Type B pancreatic cell (in vitro differentiated cells): ENCODE measurements around the gene TMEM169. TPM values are rescaled to one million over a fixed set of nuclear protein-coding genes. Genes with fewer than 3 reads are reported as not detected.
A peak's percentile ranks its signal among the peaks of the same experiment; 100 is the strongest.

Experiments used
- DNase-seq: peaks from one replicate; pipeline ENCODE4 v3.0.0; 2021; ENCODE audit warnings: mixed read lengths; ENCODE audit not compliant: unreplicated experiment; ENCODE audit errors: extremely low spot score
- H3K27ac Mint-ChIP-seq: 2 replicates; pipeline ENCODE4 v1.8.0; 2021; ENCODE audit warnings: mild to moderate bottlenecking, mixed read lengths
- H3K27me3 Mint-ChIP-seq: 2 replicates; pipeline ENCODE4 v1.8.0; 2021; ENCODE audit warnings: mixed read lengths
- H3K36me3 Mint-ChIP-seq: 2 replicates; pipeline ENCODE4 v1.8.0; 2021; ENCODE audit warnings: mixed read lengths
- H3K4me1 Mint-ChIP-seq: one replicate; pipeline ENCODE4 v1.8.0; 2021; ENCODE audit warnings: mixed read lengths; ENCODE audit not compliant: unreplicated experiment
- H3K4me3 Mint-ChIP-seq: 2 replicates; pipeline ENCODE4 v1.8.0; 2021; ENCODE audit warnings: mild to moderate bottlenecking, mixed read lengths
- H3K9me3 Mint-ChIP-seq: 2 replicates; pipeline ENCODE4 v1.8.0; 2021; ENCODE audit warnings: mixed read lengths
- total RNA-seq: library from RNA; stranded (reverse); gene quantifications from 2 replicates; pipeline ENCODE4 v1.2.1, GENCODE V29; 2021; ENCODE audit warnings: low replicate concordance
- TF ChIP-seq, protein P1 (sequence below): fragments of 200-600 bp; sonication (generic); conservative IDR thresholded peaks from 2 replicates; pipeline ENCODE4 v1.5.0; 2021; ENCODE audit warnings: antibody characterized with exemption, mild to moderate bottlenecking

Gene TMEM169
- total RNA-seq, 1 donor from 2014 or later, result 5.1 TPM

DNA sequence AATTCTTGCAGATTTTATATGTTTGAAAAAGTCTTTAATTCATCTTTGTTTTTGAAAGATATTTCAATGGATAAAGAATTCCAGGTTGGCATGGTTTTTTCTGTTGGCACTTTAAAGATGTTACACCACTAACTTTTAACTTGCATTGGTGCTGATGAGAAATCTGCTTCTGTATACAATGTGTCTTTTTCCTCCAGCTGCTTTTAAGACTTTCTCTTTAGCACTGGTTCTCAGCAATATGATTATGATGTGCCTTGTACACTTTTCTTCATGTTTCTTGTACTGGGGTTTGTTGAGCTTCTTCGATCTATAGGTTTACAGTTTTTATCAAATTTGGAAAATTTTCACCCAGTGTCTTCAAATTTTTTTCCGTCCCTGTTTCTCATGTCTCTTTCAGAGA is 29.3 kb upstream of the TMEM169 start:
- TF ChIP-seq, protein P1, sequence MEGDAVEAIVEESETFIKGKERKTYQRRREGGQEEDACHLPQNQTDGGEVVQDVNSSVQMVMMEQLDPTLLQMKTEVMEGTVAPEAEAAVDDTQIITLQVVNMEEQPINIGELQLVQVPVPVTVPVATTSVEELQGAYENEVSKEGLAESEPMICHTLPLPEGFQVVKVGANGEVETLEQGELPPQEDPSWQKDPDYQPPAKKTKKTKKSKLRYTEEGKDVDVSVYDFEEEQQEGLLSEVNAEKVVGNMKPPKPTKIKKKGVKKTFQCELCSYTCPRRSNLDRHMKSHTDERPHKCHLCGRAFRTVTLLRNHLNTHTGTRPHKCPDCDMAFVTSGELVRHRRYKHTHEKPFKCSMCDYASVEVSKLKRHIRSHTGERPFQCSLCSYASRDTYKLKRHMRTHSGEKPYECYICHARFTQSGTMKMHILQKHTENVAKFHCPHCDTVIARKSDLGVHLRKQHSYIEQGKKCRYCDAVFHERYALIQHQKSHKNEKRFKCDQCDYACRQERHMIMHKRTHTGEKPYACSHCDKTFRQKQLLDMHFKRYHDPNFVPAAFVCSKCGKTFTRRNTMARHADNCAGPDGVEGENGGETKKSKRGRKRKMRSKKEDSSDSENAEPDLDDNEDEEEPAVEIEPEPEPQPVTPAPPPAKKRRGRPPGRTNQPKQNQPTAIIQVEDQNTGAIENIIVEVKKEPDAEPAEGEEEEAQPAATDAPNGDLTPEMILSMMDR, result no peak
- peaks cover 11% of the 10 kb centered on the region for H3K4me1 Mint-ChIP-seq
- H3K36me3 Mint-ChIP-seq, result peaks cover 13% of the 10 kb centered on the region
- H3K9me3 Mint-ChIP-seq, result no peaks in the 10 kb centered on the region
- no peak overlapping the region for H3K27ac Mint-ChIP-seq
- H3K27me3 Mint-ChIP-seq, result no peaks in the 10 kb centered on the region
- no peak for DNase-seq
- no peak overlapping the region for H3K4me3 Mint-ChIP-seq

DNA sequence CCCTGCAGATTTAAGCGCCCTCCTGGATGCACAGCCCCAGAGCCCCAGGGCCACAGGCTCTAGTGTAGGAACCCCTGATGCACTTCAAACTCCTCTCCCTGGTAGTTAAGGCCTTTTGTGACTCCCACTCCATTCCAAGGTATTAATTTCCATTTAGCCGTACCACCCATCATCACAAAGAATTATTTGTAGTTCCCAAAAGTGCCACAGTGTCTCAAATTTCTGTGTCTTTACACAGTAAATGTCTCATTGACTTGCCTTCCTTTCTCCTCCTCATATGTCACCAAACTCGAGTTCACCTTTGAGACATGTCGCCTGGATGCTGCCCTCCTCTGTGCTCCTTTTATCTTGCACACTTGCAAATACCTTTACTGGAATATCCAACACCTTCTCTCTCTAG is 26.0 kb upstream of the TMEM169 start:
- H3K36me3 Mint-ChIP-seq, result peaks cover 8% of the 10 kb centered on the region
- H3K4me1 Mint-ChIP-seq, result peaks cover 19% of the 10 kb centered on the region
- TF ChIP-seq, protein P1, result no peak
- no peaks in the 10 kb centered on the region for H3K27me3 Mint-ChIP-seq
- no peaks in the 10 kb centered on the region for H3K9me3 Mint-ChIP-seq
- no peak overlapping the region for H3K27ac Mint-ChIP-seq
- DNase-seq, result no peak
- H3K4me3 Mint-ChIP-seq, result no peak overlapping the region

DNA sequence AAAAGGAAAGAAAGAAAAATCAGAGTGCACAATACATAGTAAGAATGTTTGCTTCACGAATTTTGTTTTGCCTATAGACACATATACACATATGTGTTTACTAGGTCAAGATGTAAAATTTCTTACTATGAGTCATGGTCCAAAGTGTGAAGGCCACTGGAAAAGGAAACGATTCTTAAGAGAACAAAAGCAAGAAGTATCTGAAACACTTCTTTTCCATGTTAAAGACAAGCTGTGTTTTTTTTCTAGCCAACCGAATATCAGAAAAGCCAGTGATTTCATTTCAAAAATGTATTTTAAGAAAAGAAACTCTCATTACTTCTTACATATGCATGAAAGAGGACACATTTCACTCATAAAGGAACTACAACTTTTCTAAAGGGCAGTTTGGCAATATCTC is 25.0 kb upstream of the TMEM169 start:
- H3K27me3 Mint-ChIP-seq, result no peaks in the 10 kb centered on the region
- no peaks in the 10 kb centered on the region for H3K9me3 Mint-ChIP-seq
- H3K4me1 Mint-ChIP-seq, result peaks cover 19% of the 10 kb centered on the region
- H3K4me3 Mint-ChIP-seq, result no peak overlapping the region
- peak overlapping the region; percentile 51 for H3K27ac Mint-ChIP-seq
- no peak for DNase-seq
- TF ChIP-seq, protein P1, result no peak
- H3K36me3 Mint-ChIP-seq, result peaks cover 8% of the 10 kb centered on the region

DNA sequence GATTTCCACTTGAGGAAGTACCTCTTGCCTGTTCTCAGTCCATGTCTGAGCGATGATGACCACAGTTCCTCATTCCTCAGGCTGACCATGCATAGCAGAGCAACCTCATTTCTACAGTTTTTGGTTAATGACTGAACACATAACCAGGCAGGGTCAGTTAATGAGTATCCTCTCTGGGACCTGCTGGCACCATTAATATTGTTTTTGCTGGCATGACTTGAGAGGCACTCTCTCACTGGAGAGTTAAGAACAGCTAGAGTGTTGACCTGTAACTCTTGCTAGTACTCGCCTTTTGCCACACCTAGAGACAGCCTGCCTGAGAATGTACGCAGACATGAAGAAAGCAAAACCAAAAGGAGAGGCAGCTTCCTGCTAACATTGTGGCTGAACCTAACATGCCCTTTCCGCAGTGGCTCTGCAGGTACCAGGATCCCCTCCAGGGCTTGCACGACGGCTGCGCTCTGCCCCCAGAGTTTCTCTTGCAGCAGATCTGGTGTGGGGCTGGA is 24.0 kb upstream of the TMEM169 start:
- Mint-ChIP-seq H3K27ac (peak overlapping the region; percentile 85), H3K9me3 (no peaks in the 10 kb centered on the region), H3K36me3 (peaks cover 8% of the 10 kb centered on the region), H3K4me1 (peaks cover 19% of the 10 kb centered on the region), H3K4me3 (peak overlapping the region; percentile 38), H3K27me3 (no peaks in the 10 kb centered on the region)
- no peak for DNase-seq
- TF ChIP-seq, protein P1, result no peak

DNA sequence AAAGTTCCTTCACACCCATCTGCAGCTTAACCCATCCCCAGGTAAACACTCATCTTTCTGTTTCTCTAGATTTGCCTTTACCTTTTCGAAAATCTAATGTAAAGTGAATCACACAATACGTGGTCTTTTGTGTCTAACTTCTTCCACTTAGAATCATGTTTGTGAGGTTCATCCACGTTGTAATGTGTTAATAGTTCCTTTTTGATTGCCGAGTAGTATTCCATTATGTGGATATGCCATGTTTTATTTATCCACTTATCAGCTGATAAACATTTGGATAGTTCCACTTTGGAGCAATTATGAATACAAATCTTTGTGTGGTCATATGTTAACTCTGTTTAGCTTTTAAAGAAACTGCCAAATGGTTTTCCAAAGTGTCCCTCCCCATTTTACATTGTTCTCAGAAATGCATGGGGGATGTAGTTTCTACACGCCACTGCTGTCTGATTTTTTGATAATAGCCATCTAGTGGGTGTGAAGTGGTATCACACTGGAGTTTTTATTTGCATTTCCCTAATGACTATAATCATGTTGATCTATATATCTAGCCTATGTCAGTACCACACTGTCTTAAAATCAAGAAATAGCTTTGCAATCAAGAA is 22.4 kb upstream of the TMEM169 start:
- Mint-ChIP-seq H3K4me3 (no peak overlapping the region), H3K36me3 (peaks cover 8% of the 10 kb centered on the region), H3K9me3 (no peaks in the 10 kb centered on the region), H3K27me3 (no peaks in the 10 kb centered on the region), H3K27ac (no peak overlapping the region), H3K4me1 (peaks cover 19% of the 10 kb centered on the region)
- DNase-seq, result no peak
- TF ChIP-seq, protein P1, result peak; percentile 60
